ENCODE data around the gene PTGER2. TPM values are rescaled to one million over a fixed set of nuclear protein-coding genes. Genes with fewer than 3 reads are reported as not detected.

PTGER2 gene
- total and polyA plus RNA-seq, 2 of the 13 experiments (the other 11 are each of a cell fraction or from before 2014, with no cell fraction given) = not detected

DNA sequence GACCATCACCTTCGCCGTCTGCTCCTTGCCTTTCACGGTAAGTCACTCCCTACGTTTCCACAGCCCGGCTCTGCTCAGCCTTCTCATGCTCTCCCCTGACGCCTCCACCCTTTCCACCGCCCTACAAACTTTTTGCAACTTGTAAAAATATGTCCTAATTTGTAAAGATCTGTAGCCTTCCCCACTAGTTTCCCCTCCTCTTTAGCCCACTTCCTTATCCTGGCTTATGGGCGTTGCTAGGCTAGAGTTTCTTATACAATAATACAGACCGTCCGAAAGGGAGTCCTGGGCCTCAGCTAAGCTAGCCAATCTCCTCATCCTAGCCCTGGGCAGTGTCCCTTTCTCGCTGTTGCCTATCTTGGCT lies 1.2 kb downstream of the PTGER2 start (continued):
- TF ChIP-seq SKIL (CRISPR knock-in tag; IDR thresholded peaks at IDR 0.05; ENCODE audit: borderline replicate concordance) = no peak
- TF ChIP-seq ZNF562 (CRISPR knock-in tag; IDR thresholded peaks at IDR 0.05; ENCODE audit: borderline replicate concordance) = no peak
- TF ChIP-seq ZNF335 (CRISPR knock-in tag; IDR thresholded peaks at IDR 0.05) = no peak
- TF ChIP-seq FOXK1 (CRISPR knock-in tag; IDR thresholded peaks at IDR 0.05; ENCODE audit: borderline replicate concordance, low read depth) = no peak
- no peak for TF ChIP-seq ZBTB33 (CRISPR knock-in tag; IDR thresholded peaks at IDR 0.05)
- TF ChIP-seq, protein P1, sequence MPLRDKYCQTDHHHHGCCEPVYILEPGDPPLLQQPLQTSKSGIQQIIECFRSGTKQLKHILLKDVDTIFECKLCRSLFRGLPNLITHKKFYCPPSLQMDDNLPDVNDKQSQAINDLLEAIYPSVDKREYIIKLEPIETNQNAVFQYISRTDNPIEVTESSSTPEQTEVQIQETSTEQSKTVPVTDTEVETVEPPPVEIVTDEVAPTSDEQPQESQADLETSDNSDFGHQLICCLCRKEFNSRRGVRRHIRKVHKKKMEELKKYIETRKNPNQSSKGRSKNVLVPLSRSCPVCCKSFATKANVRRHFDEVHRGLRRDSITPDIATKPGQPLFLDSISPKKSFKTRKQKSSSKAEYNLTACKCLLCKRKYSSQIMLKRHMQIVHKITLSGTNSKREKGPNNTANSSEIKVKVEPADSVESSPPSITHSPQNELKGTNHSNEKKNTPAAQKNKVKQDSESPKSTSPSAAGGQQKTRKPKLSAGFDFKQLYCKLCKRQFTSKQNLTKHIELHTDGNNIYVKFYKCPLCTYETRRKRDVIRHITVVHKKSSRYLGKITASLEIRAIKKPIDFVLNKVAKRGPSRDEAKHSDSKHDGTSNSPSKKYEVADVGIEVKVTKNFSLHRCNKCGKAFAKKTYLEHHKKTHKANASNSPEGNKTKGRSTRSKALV (CRISPR knock-in tag; IDR thresholded peaks at IDR 0.05) = no peak
- no peak for TF ChIP-seq ZNF737 (CRISPR knock-in tag; IDR thresholded peaks at IDR 0.05; ENCODE audit: borderline replicate concordance)
- TF ChIP-seq ARID3A (IDR thresholded peaks at IDR 0.05; ENCODE audit: low read depth, low read length) = no peak
- no peak for TF ChIP-seq ZNF512B (CRISPR knock-in tag; IDR thresholded peaks at IDR 0.05; ENCODE audit: borderline replicate concordance)
- no peak for TF ChIP-seq ZBTB20 (CRISPR knock-in tag; IDR thresholded peaks at IDR 0.05; ENCODE audit: borderline replicate concordance, low read depth)
- no peak for TF ChIP-seq ZFYVE20 (CRISPR knock-in tag; IDR thresholded peaks at IDR 0.05; ENCODE audit: borderline replicate concordance, low read depth)
